HCT116 (cell line): ENCODE measurements around the gene DNASE1L3. TPM values are rescaled to one million over a fixed set of nuclear protein-coding genes. Genes with fewer than 3 reads are reported as not detected.

Experiments
- ATAC-seq: fragments of 200-7000 bp; cut with Tn5 transposase; 2 replicates; pipeline ENCODE4 v1.9.1; 2020; ENCODE audit warnings: mild to moderate bottlenecking, moderate library complexity
- BruUV-seq: library from RNA; stranded (reverse); fragments of 400-500 nt; replicated peaks from 2 replicates; lab custom pipeline; 2021; lab: Mats Ljungman, UMichigan
- CTCF ChIA-PET: fragments of 300-600 bp; sonication (Branson Sonifier 250); formaldehyde crosslinking; loops from one replicate; lab custom pipeline; 2021; ENCODE audit warnings: antibody characterized with exemption; lab: Charles Lee
- POLR2A ChIA-PET: fragments of 300-600, 350-600 bp; sonication (Branson Sonifier 250); formaldehyde crosslinking; loops from one replicate; lab custom pipeline; 2021; ENCODE audit warnings: antibody characterized with exemption; lab: Charles Lee
- RAD21 ChIA-PET, 2 experiments: fragments of 300-600 bp; sonication (Branson Sonifier 250); formaldehyde crosslinking; loops; one replicate each; lab custom pipeline; 2023; ENCODE audit warnings: low total read pairs in 2 of 2; ENCODE audit not compliant: uncharacterized antibody in 2 of 2, unreplicated experiment in 2 of 2, low non-redundant PET in 1 of 2; lab: Charles Lee
- DNase-seq: peaks from one replicate; pipeline ENCODE4 v3.0.0-alpha.2; 2010; ENCODE audit warnings: low read depth, low spot score
- H2AFZ ChIP-seq: fragments of 200-600 bp; shearing (Covaris generic), sonication (generic); 2 replicates; pipeline ENCODE4 v1.6.1; 2017; ENCODE audit warnings: low read depth, mixed run types, mixed read lengths, antibody characterized with exemption, low read length; ENCODE audit not compliant: poor library complexity, severe bottlenecking
- H3K27ac ChIP-seq: 2 replicates; pipeline ENCODE4 v1.5.1; 2012; ENCODE audit warnings: low read depth, low read length
- H3K27me3 ChIP-seq: fragments of 200-600 bp; sonication (generic); 2 replicates; pipeline ENCODE4 v1.6.1; 2016; ENCODE audit warnings: mixed run types, low read length, mixed read lengths; ENCODE audit not compliant: insufficient read depth
- H3K36me3 ChIP-seq, 2 experiments: fragments of 200-500 bp in 1 of 2; fragments of 200-600 bp in 1 of 2; sonication (Bioruptor generic) in 1 of 2; sonication (generic) in 1 of 2; 2 replicates each; pipeline versions ENCODE4 v1.5.1 to v1.6.1; 2014 to 2016; ENCODE audit warnings: low read length in 2 of 2, inconsistent platforms in 1 of 2, mixed read lengths in 1 of 2, mixed run types in 1 of 2; ENCODE audit not compliant: insufficient read depth in 2 of 2, control insufficient read depth in 1 of 2
- H3K4me1 ChIP-seq, 2 experiments: fragments of 200-600 bp in 1 of 2; sonication (generic) in 1 of 2; 2 replicates each; pipeline versions ENCODE4 v1.5.1 to v1.6.1; 2012 to 2017; ENCODE audit warnings: low read length in 2 of 2, inconsistent platforms in 1 of 2, mild to moderate bottlenecking in 1 of 2, mixed read lengths in 1 of 2, mixed run types in 1 of 2, moderate library complexity in 1 of 2; ENCODE audit not compliant: insufficient read depth in 2 of 2, control insufficient read depth in 1 of 2
- H3K4me2 ChIP-seq: fragments of 200-600 bp; sonication (generic); 2 replicates; pipeline ENCODE4 v1.6.1; 2017; ENCODE audit warnings: mixed run types, low read length, mixed read lengths
- H3K4me3 ChIP-seq, 2 experiments: fragments of 200-600 bp in 1 of 2; sonication (generic) in 1 of 2; replicated peaks in 1 of 2; 2 replicates each; pipeline ENCODE4 v1.5.1; 2011 to 2016; ENCODE audit warnings: low read length in 2 of 2, control low read depth in 1 of 2, low read depth in 1 of 2, mild to moderate bottlenecking in 1 of 2, mixed read lengths in 1 of 2, mixed run types in 1 of 2
- H3K79me2 ChIP-seq: fragments of 200-600 bp; sonication (generic); 2 replicates; pipeline ENCODE4 v1.6.1; 2017; ENCODE audit warnings: mild to moderate bottlenecking, mixed run types, low read length, moderate library complexity, mixed read lengths; ENCODE audit not compliant: insufficient read depth
- H3K9ac ChIP-seq: fragments of 200-600 bp; sonication (generic); 2 replicates; pipeline ENCODE4 v1.6.1; 2016; ENCODE audit warnings: low read length, mixed read lengths
- H3K9me2 ChIP-seq: fragments of 200-600 bp; sonication (generic), shearing (Covaris generic); 2 replicates; pipeline ENCODE4 v1.6.1; 2017; ENCODE audit warnings: mixed run types, mild to moderate bottlenecking, moderate library complexity; ENCODE audit not compliant: insufficient read depth
- H3K9me3 ChIP-seq, 2 experiments: fragments of 200-500 bp in 1 of 2; fragments of 200-600 bp in 1 of 2; sonication (Bioruptor generic) in 1 of 2; sonication (generic) in 1 of 2; 2 replicates each; pipeline ENCODE4 v1.6.1; 2014 to 2017; ENCODE audit warnings: low read length in 2 of 2, mixed read lengths in 2 of 2, inconsistent platforms in 1 of 2, low read depth in 1 of 2, mild to moderate bottlenecking in 1 of 2, mixed run types in 1 of 2, moderate library complexity in 1 of 2; ENCODE audit not compliant: control insufficient read depth in 1 of 2, insufficient read depth in 1 of 2
- H4K20me1 ChIP-seq: fragments of 200-600 bp; sonication (generic), shearing (Covaris generic); 2 replicates; pipeline ENCODE4 v1.6.1; 2017; ENCODE audit warnings: mixed run types, mild to moderate bottlenecking, moderate library complexity; ENCODE audit not compliant: insufficient read depth
- CTCF ChIP-seq, 3 experiments: fragments of 200-600 bp in 1 of 3; sonication (generic) in 1 of 3; IDR thresholded peaks in 2 of 3; conservative IDR thresholded peaks in 1 of 3; 2 replicates each; pipeline ENCODE4 v1.5.1; 2012 to 2017; ENCODE audit warnings: low read depth in 2 of 3, low read length in 2 of 3, antibody characterized with exemption in 1 of 3, borderline replicate concordance in 1 of 3, control low read depth in 1 of 3, mild to moderate bottlenecking in 1 of 3, mixed read lengths in 1 of 3, mixed run types in 1 of 3, moderate library complexity in 1 of 3; ENCODE audit not compliant: insufficient read depth in 1 of 3
- EGR1 ChIP-seq: IDR thresholded peaks from 2 replicates; pipeline ENCODE4 v1.6.1; 2012; ENCODE audit warnings: low read depth
- ELF1 ChIP-seq: IDR thresholded peaks from 2 replicates; pipeline ENCODE4 v1.6.1; 2012; ENCODE audit warnings: low read depth, borderline replicate concordance
- EZH2 ChIP-seq: fragments of 200-600 bp; sonication (generic); IDR thresholded peaks from 2 replicates; pipeline ENCODE4 v1.6.1; 2017; ENCODE audit warnings: antibody characterized with exemption, mixed run types
- JUND ChIP-seq: IDR thresholded peaks from 2 replicates; pipeline ENCODE4 v1.6.1; 2012
- POLR2A ChIP-seq: IDR thresholded peaks from 2 replicates; pipeline ENCODE4 v1.7.0; 2011; ENCODE audit warnings: borderline replicate concordance; ENCODE audit not compliant: insufficient read depth, insufficient read length; ENCODE audit errors: extremely low read depth
- RAD21 ChIP-seq: IDR thresholded peaks from 2 replicates; pipeline ENCODE4 v1.6.1; 2012; ENCODE audit warnings: low read depth, mild to moderate bottlenecking
- SIN3A ChIP-seq: IDR thresholded peaks from 2 replicates; pipeline ENCODE4 v1.6.1; 2012; ENCODE audit warnings: low read depth
- SRF ChIP-seq: IDR thresholded peaks from 2 replicates; pipeline ENCODE4 v1.6.1; 2012; ENCODE audit warnings: low read depth
- YY1 ChIP-seq: IDR thresholded peaks from 2 replicates; pipeline ENCODE4 v1.6.1; 2011; ENCODE audit warnings: low read length, low read depth, moderate library complexity, mild to moderate bottlenecking; ENCODE audit not compliant: insufficient replicate concordance; ENCODE audit errors: extremely low read depth
- ZFX ChIP-seq: fragments of 450-650 bp; IDR thresholded peaks from 2 replicates; pipeline ENCODE4 v1.6.1; 2017
- intact Hi-C: fragments of 100-400 bp; cut with micrococcal nuclease; formaldehyde crosslinking; loops from 2 replicates; pipeline ENCODE4 v1.10.0; 2022
- total RNA-seq: library from RNA; stranded (reverse); gene quantifications from one replicate; pipeline ENCODE4 v1.2.1, GENCODE V29; 2021; ENCODE audit not compliant: unreplicated experiment
- TF ChIP-seq, protein P1 (sequence below): IDR thresholded peaks from 2 replicates; pipeline ENCODE4 v1.6.1; 2011; ENCODE audit warnings: mild to moderate bottlenecking, low read length, moderate library complexity; ENCODE audit not compliant: insufficient replicate concordance; ENCODE audit errors: extremely low read depth
- TF ChIP-seq, protein P2 (sequence below): IDR thresholded peaks from 2 replicates; pipeline ENCODE4 v1.6.1; 2012

Gene DNASE1L3
- total RNA-seq, 1 experiment from 2014 or later, result not detected

DNA sequence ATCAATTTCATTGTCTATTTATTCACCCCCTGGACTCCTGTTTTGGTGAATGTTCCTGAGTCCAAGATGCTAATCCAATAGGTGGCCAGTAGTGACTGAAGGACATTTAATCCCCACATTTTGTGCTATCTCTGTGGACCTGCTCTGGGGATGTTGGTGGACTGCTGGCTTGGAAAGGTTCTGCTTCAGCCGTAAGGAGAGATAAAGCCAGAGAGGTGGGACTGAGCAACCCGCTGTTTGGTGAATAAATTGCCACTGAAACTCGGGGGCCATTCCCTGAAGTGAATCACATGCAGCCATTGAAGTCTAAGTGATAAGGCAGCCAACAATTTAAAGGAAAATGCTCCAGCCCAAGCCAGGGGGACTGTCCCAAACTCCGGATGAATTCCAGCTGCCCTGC lies 25.2 kb upstream of the DNASE1L3 start:
- no peaks in the 10 kb centered on the region for H3K9me3 ChIP-seq
- TF ChIP-seq ZFX (no peak), EGR1 (no peak), ELF1 (no peak), YY1 (no peak), POLR2A (no peak), EZH2 (no peak), SRF (no peak), RAD21 (no peak), JUND (no peak), SIN3A (no peak), CTCF (IDR thresholded peaks at IDR 0.05 in 2 of 3, conservative IDR thresholded peaks at IDR 0.05 in 1 of 3; ENCODE audit: borderline replicate concordance in 1 of 3, insufficient read depth in 1 of 3, low read depth in 2 of 3, low read length in 2 of 3) (no peak)
- TF ChIP-seq, protein P1, sequence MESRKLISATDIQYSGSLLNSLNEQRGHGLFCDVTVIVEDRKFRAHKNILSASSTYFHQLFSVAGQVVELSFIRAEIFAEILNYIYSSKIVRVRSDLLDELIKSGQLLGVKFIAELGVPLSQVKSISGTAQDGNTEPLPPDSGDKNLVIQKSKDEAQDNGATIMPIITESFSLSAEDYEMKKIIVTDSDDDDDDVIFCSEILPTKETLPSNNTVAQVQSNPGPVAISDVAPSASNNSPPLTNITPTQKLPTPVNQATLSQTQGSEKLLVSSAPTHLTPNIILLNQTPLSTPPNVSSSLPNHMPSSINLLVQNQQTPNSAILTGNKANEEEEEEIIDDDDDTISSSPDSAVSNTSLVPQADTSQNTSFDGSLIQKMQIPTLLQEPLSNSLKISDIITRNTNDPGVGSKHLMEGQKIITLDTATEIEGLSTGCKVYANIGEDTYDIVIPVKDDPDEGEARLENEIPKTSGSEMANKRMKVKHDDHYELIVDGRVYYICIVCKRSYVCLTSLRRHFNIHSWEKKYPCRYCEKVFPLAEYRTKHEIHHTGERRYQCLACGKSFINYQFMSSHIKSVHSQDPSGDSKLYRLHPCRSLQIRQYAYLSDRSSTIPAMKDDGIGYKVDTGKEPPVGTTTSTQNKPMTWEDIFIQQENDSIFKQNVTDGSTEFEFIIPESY, result no peak
- TF ChIP-seq, protein P2, sequence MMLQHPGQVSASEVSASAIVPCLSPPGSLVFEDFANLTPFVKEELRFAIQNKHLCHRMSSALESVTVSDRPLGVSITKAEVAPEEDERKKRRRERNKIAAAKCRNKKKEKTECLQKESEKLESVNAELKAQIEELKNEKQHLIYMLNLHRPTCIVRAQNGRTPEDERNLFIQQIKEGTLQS, result no peak
- H3K9ac ChIP-seq, result no peak overlapping the region
- no peak overlapping the region for H3K27ac ChIP-seq
- H3K79me2 ChIP-seq, result peaks cover 8% of the 10 kb centered on the region; the same call in 1 of the 2 replicates
- peaks cover 8 to 21% of the 10 kb centered on the region in 2 experiments for H3K4me1 ChIP-seq
- intact Hi-C loops, result loop anchor here (2.0 kb wide), 1 partner anchor 37 kb away; no protein-coding TSS in a partner anchor
- no TSS peak for BruUV-seq
- CTCF ChIA-PET, result interaction anchor here (0.9 kb wide), 1 partner anchor 18 kb away, joined by 3 read pairs; no protein-coding TSS in a partner anchor
- no peak overlapping the region; a peak in 1 of 4 replicates for H3K4me3 ChIP-seq
- no peaks in the 10 kb centered on the region for H3K9me2 ChIP-seq
- DNase-seq (no peak), ATAC-seq (no peak)
- peak overlapping the region; percentile 98 for H3K4me2 ChIP-seq
- H4K20me1 ChIP-seq, result no peaks in the 10 kb centered on the region
- no peaks in the 10 kb centered on the region for H3K36me3 ChIP-seq
- RAD21 ChIA-PET, result no interaction called here
- 0 out of 2 replicates have a peak, but pooled peaks cover 7% of the 10 kb centered on the region for H3K27me3 ChIP-seq
- no peak overlapping the region for H2AFZ ChIP-seq
- POLR2A ChIA-PET, result no interaction called here
